GM20000 (cell line): ENCODE results near the gene FERD3L.

Experiments
- DNase-seq: peaks from one replicate; pipeline ENCODE4 v3.0.0; 2012; ENCODE audit warnings: low spot score
- TF ChIP-seq, protein P1 (sequence below): IDR thresholded peaks from 2 replicates; pipeline ENCODE4 v1.5.1; 2012; ENCODE audit warnings: mild to moderate bottlenecking, control low read depth; ENCODE audit errors: extremely low read depth, missing control alignments

The FERD3L gene

DNA sequence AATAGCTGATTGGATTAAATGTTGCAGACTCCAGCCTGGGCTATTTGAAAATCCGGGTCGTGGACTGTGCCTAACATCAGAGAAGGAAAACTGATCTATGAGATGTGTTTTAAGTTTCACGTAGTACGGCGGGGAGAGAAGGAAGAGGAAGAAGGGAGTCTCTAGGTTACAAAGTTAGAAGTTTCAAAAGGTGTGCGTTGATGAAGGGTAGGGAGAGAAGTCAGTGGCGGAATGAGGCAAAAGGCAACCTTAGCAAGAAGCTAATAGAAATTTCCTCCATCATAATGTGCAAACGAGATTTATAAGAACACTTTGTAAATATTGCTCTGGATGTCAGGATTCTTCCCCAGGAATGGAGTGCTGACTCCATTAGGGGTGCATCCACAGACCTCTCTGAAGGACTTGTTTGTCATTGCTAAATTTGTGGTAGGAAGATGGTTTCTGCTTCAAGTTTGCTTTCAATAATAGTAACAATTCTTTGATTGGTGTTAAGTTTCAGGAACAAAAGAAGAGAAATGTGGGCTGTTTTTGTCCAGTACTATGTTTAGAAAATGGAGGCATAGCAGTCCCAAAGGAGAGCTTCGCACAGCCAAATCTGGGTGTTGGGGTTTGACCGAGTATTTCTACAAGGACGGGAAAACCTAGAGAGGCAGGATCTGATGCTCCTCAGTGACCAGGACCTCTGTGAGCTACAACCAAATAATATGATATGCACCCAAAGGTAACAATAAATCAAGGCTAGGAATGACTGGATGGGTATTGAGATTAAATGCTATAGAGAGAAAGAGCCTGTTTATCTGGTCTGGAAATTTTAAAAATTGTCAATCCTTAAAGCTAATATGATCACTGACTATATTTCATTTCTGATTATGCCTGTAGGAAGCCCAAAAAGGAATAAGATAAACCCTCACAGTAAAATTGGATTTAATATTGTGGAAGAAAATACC lies 35.9 kb downstream of the FERD3L start:
- DNase-seq = no peak
- TF ChIP-seq, protein P1, sequence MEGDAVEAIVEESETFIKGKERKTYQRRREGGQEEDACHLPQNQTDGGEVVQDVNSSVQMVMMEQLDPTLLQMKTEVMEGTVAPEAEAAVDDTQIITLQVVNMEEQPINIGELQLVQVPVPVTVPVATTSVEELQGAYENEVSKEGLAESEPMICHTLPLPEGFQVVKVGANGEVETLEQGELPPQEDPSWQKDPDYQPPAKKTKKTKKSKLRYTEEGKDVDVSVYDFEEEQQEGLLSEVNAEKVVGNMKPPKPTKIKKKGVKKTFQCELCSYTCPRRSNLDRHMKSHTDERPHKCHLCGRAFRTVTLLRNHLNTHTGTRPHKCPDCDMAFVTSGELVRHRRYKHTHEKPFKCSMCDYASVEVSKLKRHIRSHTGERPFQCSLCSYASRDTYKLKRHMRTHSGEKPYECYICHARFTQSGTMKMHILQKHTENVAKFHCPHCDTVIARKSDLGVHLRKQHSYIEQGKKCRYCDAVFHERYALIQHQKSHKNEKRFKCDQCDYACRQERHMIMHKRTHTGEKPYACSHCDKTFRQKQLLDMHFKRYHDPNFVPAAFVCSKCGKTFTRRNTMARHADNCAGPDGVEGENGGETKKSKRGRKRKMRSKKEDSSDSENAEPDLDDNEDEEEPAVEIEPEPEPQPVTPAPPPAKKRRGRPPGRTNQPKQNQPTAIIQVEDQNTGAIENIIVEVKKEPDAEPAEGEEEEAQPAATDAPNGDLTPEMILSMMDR = no peak

DNA sequence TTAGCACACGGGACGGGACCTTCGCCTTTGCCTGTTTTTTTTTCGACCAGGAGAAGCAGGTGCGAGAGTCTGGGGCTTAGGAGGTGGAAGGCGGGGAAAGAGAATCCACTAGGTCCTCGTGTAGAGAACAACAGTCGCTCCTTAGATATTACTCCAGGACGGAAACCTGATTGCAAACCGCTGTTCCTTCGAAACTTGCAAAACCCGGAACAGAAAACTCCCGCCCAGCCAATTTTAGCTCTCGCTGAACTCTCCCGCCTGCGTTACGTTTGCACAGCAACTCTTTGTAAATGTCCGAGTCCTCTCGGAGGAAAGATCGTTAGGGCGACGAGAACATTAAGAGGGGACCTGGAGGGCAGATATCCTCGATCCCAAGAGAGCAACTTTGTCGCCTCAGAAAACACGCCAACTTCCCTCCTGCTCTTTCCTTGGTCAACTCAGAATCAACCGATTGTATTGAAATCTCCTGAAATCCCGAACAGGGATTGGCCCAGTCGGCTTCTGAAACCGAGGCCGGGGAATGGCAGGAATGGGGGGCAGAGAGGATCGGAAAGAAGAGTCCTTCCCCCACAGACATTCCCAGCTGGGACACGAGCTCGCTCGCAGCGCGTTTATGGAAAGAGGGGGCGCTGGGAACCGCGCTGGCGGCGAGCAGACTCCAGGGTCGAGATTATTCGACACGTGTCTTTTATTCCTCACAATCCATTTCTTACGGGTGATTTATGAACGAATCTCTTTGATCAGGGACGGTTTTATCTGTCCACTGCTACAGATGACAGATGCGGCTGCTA lies 37.7 kb downstream of the FERD3L start:
- DNase-seq = no peak
- TF ChIP-seq, protein P1 = no peak

DNA sequence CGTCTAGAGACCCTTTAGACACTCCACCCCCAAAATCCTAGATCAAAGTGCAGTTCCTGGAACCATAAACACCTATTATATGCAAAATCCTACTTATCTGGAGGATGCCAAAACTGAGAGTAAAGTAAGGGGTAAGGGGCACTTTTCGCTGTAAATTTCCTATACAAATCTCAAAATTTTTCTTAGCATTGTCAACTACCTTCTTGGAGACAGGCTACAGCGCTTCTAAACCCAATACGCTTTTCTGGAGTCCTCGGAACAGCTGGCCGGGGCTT lies 38.2 kb downstream of the FERD3L start:
- TF ChIP-seq, protein P1 = no peak
- no peak for DNase-seq

DNA sequence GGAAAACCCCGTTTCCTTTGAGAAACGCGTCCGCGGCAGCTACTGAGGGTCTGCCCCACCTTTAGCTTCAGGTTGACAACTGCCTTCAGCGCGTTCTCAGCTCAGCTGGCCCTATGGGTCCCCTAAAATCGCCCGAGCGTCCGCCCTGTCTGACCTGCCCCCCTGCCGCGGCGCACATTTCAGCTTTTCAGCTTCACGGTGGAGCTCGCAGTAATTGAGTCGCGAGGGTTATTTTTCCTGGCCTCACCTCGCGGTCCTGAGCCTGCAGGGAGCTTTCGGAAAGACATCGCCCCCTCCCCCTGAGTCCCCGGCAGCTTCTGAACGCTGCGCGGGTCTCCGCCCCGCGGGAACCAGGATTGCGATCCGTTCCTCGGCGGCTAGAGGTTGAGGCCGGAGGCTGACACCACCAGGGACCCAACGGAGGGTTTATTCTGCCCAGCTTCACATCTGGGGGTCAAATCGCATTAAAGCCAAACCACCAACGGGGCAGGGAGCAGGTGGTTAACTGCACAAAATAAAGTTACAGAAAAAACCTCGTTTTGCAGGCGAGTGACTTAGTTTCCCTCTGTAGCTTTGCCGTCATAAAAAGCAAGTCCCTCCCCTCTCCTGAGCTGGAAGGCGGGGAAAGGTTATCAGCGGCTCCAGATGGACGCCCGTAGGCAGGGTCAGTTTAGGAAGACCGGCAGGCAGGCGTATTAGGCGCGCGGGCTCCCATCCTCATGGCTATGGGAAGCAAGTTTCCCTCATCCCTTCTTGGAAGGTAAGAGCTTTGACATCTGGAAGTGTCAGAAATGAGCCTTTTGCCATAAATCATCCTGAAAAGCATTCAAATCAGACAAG lies 38.8 kb downstream of the FERD3L start:
- DNase-seq = no peak
- TF ChIP-seq, protein P1 = no peak

DNA sequence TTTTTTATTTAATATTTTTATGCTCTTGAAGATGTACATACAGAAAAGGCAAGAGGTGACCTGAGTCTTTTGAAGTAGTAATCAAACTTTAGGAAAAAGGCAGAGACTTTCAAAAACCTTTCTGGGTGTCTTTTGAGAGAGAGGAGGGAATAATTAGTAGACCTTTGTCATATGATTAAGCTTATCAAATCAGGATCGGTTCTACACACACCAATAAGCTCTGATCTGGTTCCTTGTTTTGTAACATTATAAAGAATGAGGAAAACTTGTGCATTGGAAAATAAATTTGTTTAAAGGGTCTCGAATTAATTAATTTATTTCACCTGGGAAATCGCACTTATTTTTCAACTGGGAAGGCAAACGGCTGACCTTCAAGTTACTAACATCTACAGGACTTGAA lies 39.7 kb downstream of the FERD3L start:
- TF ChIP-seq, protein P1 = no peak
- no peak for DNase-seq

DNA sequence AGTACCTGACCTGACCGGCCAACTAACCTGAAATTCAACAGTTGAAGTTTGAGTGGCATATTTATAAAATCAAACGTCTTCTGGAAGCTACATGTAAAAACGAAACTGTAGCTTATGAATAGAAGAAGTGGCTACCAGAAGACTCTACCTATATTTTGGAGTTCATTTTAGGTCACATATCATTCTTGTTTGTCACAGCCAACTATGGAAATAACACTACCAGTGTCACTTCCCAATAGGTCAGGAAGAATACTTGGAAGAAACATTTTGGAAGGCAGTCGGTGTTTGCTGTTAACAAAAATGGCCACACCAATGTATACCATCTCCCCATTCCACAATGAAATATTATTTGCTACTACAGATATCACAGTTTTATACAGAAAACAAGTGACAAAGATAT lies 40.4 kb downstream of the FERD3L start:
- DNase-seq = no peak
- TF ChIP-seq, protein P1 = no peak
